Neural progenitor cell (in vitro differentiated cells): ENCODE measurements around the gene SLC9A5. TPM values are rescaled to one million over a fixed set of nuclear protein-coding genes. Genes with fewer than 3 reads are reported as not detected.

Experiments used
- DNase-seq: peaks from one replicate; pipeline ENCODE4 v3.0.0-alpha.2; 2016; ENCODE audit warnings: low spot score
- H2AFZ ChIP-seq: fragments of 200-600 bp; sonication (generic); replicated peaks from 2 replicates; pipeline ENCODE4 v1.6.1; 2016; ENCODE audit warnings: antibody characterized with exemption
- H3F3A ChIP-seq: fragments of 200-600 bp; sonication (generic); 2 replicates; pipeline ENCODE4 v1.6.1; 2016; ENCODE audit warnings: antibody characterized with exemption, low read depth
- H3K27ac ChIP-seq: fragments of 200-600 bp; sonication (generic); 2 replicates; pipeline ENCODE4 v1.5.1; 2016; ENCODE audit warnings: mild to moderate bottlenecking
- H3K27me3 ChIP-seq: fragments of 200-600 bp; sonication (generic); 2 replicates; pipeline ENCODE4 v1.6.1; 2016; ENCODE audit warnings: mild to moderate bottlenecking, moderate library complexity
- H3K36me3 ChIP-seq: fragments of 200-600 bp; sonication (generic); 2 replicates; pipeline ENCODE4 v1.5.1; 2016
- H3K4me1 ChIP-seq: fragments of 200-600 bp; sonication (generic); 2 replicates; pipeline ENCODE4 v1.6.1; 2016; ENCODE audit warnings: mixed run types
- H3K4me2 ChIP-seq: fragments of 200-600 bp; sonication (generic); 2 replicates; pipeline ENCODE4 v1.6.1; 2016
- H3K4me3 ChIP-seq: fragments of 200-600 bp; sonication (generic); 2 replicates; pipeline ENCODE4 v1.5.1; 2016
- H3K79me2 ChIP-seq: fragments of 200-600 bp; sonication (generic); 2 replicates; pipeline ENCODE4 v1.6.1; 2016; ENCODE audit warnings: low read depth
- H3K9ac ChIP-seq: fragments of 200-600 bp; sonication (generic); 2 replicates; pipeline ENCODE4 v1.6.1; 2016
- H3K9me3 ChIP-seq: fragments of 200-600 bp; sonication (generic); 2 replicates; pipeline ENCODE4 v1.5.1; 2016; ENCODE audit warnings: low read depth
- H4K20me1 ChIP-seq: fragments of 200-600 bp; sonication (generic); 2 replicates; pipeline ENCODE4 v1.6.1; 2016; ENCODE audit warnings: low read depth
- H3K27ac Mint-ChIP-seq: 3 replicates; pipeline ENCODE4 v1.8.0; 2021; ENCODE audit warnings: mixed read lengths
- H3K27me3 Mint-ChIP-seq: 2 replicates; pipeline ENCODE4 v1.8.0; 2022; ENCODE audit warnings: low read depth, mild to moderate bottlenecking, inconsistent platforms, moderate library complexity, mixed read lengths; ENCODE audit not compliant: insufficient read depth
- H3K36me3 Mint-ChIP-seq: 3 replicates; pipeline ENCODE4 v1.8.0; 2021; ENCODE audit warnings: mixed read lengths
- H3K4me1 Mint-ChIP-seq: 3 replicates; pipeline ENCODE4 v1.8.0; 2021; ENCODE audit warnings: mixed read lengths
- H3K4me3 Mint-ChIP-seq: 3 replicates; pipeline ENCODE4 v1.8.0; 2021; ENCODE audit warnings: mild to moderate bottlenecking, moderate library complexity, mixed read lengths
- H3K9me3 Mint-ChIP-seq: 3 replicates; pipeline ENCODE4 v1.8.0; 2020; ENCODE audit warnings: mixed read lengths
- CTCF ChIP-seq: fragments of 200-600 bp; sonication (generic); IDR thresholded peaks from 2 replicates; pipeline ENCODE4 v1.5.1; 2017; ENCODE audit warnings: antibody characterized with exemption, mild to moderate bottlenecking
- EZH2 ChIP-seq: fragments of 200-600 bp; sonication (generic); IDR thresholded peaks from 2 replicates; pipeline ENCODE4 v1.6.1; 2017; ENCODE audit warnings: antibody characterized with exemption, mild to moderate bottlenecking, moderate library complexity
- EZH2phosphoT487 ChIP-seq: fragments of 200-600 bp; sonication (generic); IDR thresholded peaks from 2 replicates; pipeline ENCODE4 v1.6.1; 2017; ENCODE audit warnings: antibody characterized with exemption
- total RNA-seq: library from RNA; depleted of rRNA; stranded (reverse); fragments of >200 nt; gene quantifications from 2 replicates; pipeline ENCODE4 v1.2.3, GENCODE V29; 2015; ENCODE audit warnings: low replicate concordance

SLC9A5 gene
- total RNA-seq, 1 donor from 2014 or later = 2.5 TPM

GRCh38 chr16:67287960-67288359 lies 39.2 kb downstream of the SLC9A5 start:
- H3K9me3 ChIP-seq = no peaks in the 10 kb centered on the region
- no peak overlapping the region for H3K4me3 ChIP-seq
- no peak overlapping the region for H2AFZ ChIP-seq
- no peaks in the 10 kb centered on the region for H3K36me3 ChIP-seq
- Mint-ChIP-seq H3K9me3 (no peaks in the 10 kb centered on the region), H3K27ac (no peak overlapping the region), H3K36me3 (no peaks in the 10 kb centered on the region), H3K27me3 (peaks cover 14% of the 10 kb centered on the region), H3K4me3 (no peak overlapping the region), H3K4me1 (no peaks in the 10 kb centered on the region)
- H3K27ac ChIP-seq = no peak overlapping the region
- H4K20me1 ChIP-seq = no peaks in the 10 kb centered on the region
- TF ChIP-seq CTCF (no peak), EZH2 (no peak), EZH2phosphoT487 (no peak)
- H3F3A ChIP-seq = no peaks in the 10 kb centered on the region
- H3K79me2 ChIP-seq = no peaks in the 10 kb centered on the region
- H3K27me3 ChIP-seq = no peaks in the 10 kb centered on the region
- no peak for DNase-seq
- H3K4me2 ChIP-seq = no peak overlapping the region
- H3K4me1 ChIP-seq = no peaks in the 10 kb centered on the region
- no peak overlapping the region for H3K9ac ChIP-seq

GRCh38 chr16:67291461-67291860 lies 42.7 kb downstream of the SLC9A5 start:
- Histone ChIP-seq H3F3A (no peaks in the 10 kb centered on the region), H3K27me3 (peaks cover 3% of the 10 kb centered on the region), H3K27ac (no peak overlapping the region), H3K9me3 (no peaks in the 10 kb centered on the region), H4K20me1 (no peaks in the 10 kb centered on the region), H3K4me2 (no peak overlapping the region), H3K36me3 (no peaks in the 10 kb centered on the region), H2AFZ (no peak overlapping the region), H3K9ac (no peak overlapping the region), H3K4me3 (no peak overlapping the region), H3K4me1 (no peaks in the 10 kb centered on the region), H3K79me2 (no peaks in the 10 kb centered on the region)
- no peaks in the 10 kb centered on the region for H3K36me3 Mint-ChIP-seq
- H3K9me3 Mint-ChIP-seq = no peaks in the 10 kb centered on the region
- H3K27ac Mint-ChIP-seq = no peak overlapping the region
- no peak overlapping the region for H3K4me3 Mint-ChIP-seq
- H3K27me3 Mint-ChIP-seq = peaks cover 9% of the 10 kb centered on the region
- peaks cover 4% of the 10 kb centered on the region for H3K4me1 Mint-ChIP-seq
- DNase-seq = no peak
- TF ChIP-seq EZH2phosphoT487 = no peak
- no peak for TF ChIP-seq CTCF
- no peak for TF ChIP-seq EZH2

GRCh38 chr16:67294171-67294757 lies 45.5 kb downstream of the SLC9A5 start:
- H3K9me3 ChIP-seq = no peaks in the 10 kb centered on the region
- H3K36me3 Mint-ChIP-seq = no peaks in the 10 kb centered on the region
- no peaks in the 10 kb centered on the region for H3K79me2 ChIP-seq
- no peaks in the 10 kb centered on the region for H3K36me3 ChIP-seq
- H3K4me1 ChIP-seq = no peaks in the 10 kb centered on the region
- H3K27ac Mint-ChIP-seq = no peak overlapping the region
- H2AFZ ChIP-seq = no peak overlapping the region
- no peak overlapping the region for H3K4me3 Mint-ChIP-seq
- no peak overlapping the region for H3K4me2 ChIP-seq
- H3K4me1 Mint-ChIP-seq = peaks cover 4% of the 10 kb centered on the region
- no peak overlapping the region for H3K9ac ChIP-seq
- H3K27ac ChIP-seq = no peak overlapping the region
- H3F3A ChIP-seq = no peaks in the 10 kb centered on the region
- TF ChIP-seq CTCF = no peak
- TF ChIP-seq EZH2 = no peak
- no peak for TF ChIP-seq EZH2phosphoT487
- peaks cover 9% of the 10 kb centered on the region for H3K27me3 Mint-ChIP-seq
- H3K27me3 ChIP-seq = peaks cover 6% of the 10 kb centered on the region
- H3K4me3 ChIP-seq = no peak overlapping the region
- no peaks in the 10 kb centered on the region for H4K20me1 ChIP-seq
- DNase-seq = no peak
- H3K9me3 Mint-ChIP-seq = peaks cover 2% of the 10 kb centered on the region
